ENCODE measurements around the gene SMYD5.
"Not testable (repeated sequence)": the region's sequence is repeated elsewhere in the genome, so short reads cannot be mapped to it uniquely, and the experiment has no call there.

SMYD5 gene

GRCh38 chr2:73259704-73260337 lies 45.8 kb downstream of the SMYD5 start:
- no peak for DNase-seq (ENCODE audit: low spot score)

GRCh38 chr2:73260338-73260984 lies 46.4 kb downstream of the SMYD5 start:
- peak; percentile 45 for DNase-seq (ENCODE audit: low spot score)

DNA sequence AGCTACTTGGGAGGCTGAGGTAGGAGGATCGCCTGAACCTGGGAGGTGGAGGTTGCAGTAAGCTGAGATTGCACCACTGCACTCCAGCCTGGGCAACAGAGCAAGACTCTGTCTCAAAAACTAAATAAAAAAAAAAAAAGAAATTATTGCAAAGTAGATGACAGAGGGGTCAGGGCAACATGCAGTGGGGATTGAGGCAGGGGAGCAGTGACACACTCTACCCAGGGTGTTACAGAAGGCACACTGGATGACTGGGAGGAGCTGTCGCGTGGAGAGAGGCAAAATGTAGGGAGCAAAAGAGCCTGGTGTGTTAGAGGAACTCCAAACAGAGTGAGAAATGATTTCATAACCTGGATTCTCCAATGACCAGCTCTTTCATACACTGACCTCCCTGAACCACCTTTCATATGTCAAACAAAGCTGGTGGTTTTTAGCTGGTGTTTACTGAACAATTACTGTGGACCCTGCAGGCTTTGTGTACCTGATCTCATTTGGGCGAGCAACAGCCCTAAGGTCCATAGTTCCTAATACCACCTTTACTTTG lies 48.1 kb downstream of the SMYD5 start:
- no peak for DNase-seq (ENCODE audit: low spot score)

- DNase-seq (ENCODE audit: low spot score): not testable (repeated sequence)
Observed at GRCh38 chr2:73262691-73263429, 48.8 kb downstream of the SMYD5 start.

GRCh38 chr2:73263540-73264331 lies 49.7 kb downstream of the SMYD5 start:
- DNase-seq (ENCODE audit: low spot score): no peak

- no peak for DNase-seq (ENCODE audit: low spot score)
Observed at GRCh38 chr2:73264332-73264606, 50.2 kb downstream of the SMYD5 start.

DNA sequence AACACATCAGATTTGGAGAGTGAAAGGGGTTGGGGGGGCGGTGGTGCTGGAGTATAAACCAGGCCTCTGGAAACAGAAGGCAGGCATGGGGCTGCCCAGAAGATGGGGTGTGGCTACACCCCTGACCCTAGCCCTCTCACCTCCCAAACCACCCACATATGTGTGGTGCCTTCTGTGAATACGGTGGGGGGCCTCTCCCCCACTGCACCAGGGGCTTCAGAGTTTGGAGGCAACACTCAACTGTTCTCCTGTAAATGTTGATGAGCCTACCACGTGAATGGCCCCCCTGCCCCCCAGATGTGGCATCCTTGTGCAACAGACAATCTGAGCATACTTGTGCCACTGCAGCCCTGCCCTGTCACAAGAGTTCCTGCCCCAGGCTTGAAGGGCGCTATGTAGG lies 50.7 kb downstream of the SMYD5 start:
- no peak for DNase-seq (ENCODE audit: low spot score)

DNA sequence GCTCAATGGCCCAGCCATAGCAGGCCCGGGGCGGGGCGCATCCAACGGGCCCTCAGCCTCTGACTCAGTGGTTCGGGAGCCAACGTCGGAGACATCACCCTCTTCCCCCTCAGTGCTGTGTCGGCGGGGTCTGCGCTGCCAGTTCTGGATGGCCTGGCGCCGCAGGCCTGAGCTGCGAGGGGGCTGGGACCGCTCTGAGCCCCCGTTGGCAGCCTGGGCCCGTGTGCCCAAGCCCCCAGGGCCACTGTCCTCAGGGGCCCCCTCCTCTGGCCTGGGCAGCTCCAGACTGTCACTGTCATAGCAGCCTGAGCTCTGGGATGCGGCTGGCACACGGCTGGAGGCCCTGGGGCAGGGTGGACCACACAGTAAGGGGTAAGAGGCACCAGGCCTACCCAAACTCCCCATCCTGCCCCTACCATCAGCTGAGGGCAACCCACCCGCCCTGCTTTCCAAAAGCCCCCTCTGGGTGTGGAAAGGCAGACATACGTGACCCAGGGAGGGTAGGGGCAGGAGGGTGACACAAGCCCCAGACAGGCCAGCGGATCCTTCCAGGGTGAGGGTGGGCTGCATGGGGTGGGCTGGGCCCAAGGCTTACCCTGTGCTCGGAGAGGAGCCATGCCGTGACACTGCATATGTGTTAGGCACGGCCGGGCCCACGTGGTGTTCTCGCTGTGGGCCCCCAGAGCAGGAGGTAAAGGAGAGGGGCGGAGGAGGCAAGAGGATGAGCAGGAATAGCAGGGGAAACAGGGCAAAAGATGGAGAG lies 51.4 kb downstream of the SMYD5 start:
- DNase-seq (ENCODE audit: low spot score): no peak

DNA sequence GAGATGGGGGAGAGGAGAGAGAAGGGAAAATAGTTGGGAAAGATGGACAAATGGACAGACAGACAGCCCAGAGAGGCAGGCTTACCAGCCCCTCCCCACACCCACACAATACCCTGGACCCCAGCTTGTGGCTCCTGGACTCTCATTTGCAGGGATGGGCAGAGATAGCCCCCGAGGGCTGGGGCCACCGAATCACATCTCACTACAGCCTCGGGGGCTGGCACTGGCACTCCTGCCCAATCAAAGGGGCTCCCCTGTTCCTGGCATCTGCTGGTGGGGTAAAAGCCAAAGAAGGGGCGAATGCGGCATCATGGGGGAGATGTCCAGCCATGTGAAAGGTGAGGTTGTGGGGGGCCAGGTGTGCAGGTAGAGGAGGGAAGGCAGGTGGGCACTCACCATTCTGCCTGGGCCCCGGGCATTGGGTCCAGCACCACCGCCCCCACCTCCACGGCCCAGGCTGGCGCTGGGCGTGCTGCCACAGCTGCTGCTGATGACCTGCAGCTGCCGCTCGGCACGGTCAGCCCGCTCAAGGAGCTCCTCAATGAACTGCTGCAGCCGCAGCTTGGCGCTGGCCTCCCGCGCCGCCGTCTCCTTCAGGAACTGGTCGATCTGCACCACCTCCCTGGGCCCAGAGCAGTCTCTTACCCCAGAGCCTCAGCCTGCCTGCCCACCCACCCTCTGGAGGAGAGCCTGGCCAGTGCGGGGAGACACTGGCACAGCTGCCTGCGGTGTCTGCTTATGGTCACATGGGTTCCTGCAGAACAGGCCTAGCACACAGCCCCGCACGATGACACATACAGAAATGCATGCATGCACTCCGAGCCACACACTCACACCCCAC lies 52.2 kb downstream of the SMYD5 start:
- DNase-seq (ENCODE audit: low spot score): no peak

DNA sequence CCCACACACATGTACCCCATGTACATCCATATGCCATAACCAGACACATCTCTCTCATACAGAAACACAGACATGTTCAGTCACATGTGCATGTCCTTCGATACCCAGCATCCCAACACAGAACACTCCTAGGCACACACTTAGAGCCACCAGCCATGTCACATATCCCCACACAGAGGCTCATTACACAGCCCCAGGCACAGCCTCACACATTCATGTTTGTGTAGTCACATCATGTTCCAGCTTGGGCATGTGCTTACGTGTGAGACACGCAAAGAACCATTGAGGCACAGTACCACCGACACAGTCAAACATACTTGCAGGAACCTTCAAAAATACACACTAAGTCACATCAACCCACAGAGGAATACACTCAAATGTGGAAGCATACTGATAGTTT lies 53.0 kb downstream of the SMYD5 start:
- DNase-seq (ENCODE audit: low spot score): no peak

DNA sequence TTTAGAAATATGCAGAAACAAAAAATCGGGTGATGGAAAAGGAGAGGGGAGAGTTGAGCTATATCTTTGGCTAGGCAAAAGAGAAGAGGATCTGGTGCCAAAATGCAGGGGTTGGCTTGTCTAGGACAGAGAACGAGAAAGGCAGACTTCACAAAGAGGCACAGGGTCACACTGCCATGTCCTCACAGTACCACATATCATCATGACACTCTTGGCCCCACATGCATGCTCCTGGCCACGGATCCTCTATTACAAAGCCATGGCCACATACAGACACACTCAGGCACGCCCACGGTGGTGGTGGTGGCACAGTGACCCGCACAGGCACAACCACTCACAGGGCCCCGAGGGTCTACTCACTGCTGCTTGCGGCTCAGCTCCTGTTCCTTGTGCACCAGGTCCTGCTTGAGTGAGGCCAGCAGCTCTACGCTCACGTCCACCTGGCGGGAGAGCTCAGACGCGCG lies 54.4 kb downstream of the SMYD5 start:
- DNase-seq (ENCODE audit: low spot score): no peak

- DNase-seq (ENCODE audit: low spot score): no peak
Observed at GRCh38 chr2:73268830-73269685, 55.0 kb downstream of the SMYD5 start.

DNA sequence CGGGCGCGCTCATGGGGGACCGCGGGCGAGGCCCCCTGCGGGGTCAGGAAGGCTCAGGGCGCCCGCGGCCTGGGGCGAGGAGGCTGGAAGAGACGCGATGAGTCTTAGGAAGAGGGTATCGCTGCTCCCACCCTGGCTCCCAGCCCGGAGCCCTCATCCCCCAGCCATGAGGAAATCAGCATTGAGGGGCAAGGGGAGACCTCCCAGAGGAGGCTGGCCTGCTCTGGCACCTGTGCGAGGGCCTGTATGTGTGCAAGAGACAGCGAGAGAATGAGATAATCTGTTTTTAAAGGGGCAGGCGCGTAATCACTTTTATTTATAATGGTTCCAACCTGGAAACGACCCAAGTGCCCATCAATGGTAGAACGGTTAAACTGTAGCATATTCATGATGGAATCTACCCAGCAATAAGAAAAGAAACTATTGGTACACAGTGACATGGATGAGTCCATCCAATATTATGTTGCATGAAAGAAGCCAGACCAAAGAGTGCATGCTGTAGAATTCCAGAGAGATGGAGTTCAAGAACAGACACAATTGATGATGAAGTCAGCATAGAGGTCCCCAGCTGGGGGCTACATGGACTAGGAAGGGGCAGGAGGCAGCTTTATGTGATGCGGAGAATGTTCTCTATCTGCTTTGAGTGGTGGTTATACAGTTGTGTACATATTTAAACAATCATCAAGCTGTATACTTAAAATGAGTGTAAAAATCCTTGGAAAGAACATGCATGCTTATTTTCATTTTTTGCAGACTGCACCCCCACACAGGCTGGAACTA lies 55.8 kb downstream of the SMYD5 start:
- no peak for DNase-seq (ENCODE audit: low spot score)

DNA sequence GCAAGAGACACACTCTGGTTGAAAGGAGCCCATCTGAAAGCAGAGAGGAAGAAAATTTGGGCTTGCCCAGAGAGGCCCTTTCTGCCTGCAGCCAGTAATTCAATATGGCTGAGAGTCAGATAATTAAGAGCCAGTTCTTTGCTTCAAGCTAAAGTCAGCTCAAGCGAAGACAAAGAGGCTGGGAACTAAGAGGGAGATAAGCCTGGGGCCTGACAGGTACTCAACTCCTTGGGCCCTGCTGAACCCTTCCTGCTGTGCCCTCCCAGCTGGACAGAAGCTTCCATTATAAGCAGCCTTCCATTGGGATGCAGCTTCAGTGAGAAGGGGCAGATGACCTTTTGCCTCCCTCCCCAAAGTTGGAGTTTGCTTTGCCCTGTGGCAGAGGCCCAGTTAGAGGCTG lies 58.2 kb downstream of the SMYD5 start:
- no peak for DNase-seq (ENCODE audit: low spot score)
